Head of caudate nucleus (tissue), 42 donors: ENCODE data around the gene XRCC6.
"Not testable (repeated sequence)": the region's sequence is repeated elsewhere in the genome, so short reads cannot be mapped to it uniquely, and the experiment has no call there.

ENCODE experiments used
- DNase-seq, 42 donors: peaks; one replicate each; pipeline versions ENCODE4 v3.0.0 to v3.0.0-alpha.2; 2020 to 2021; ENCODE audit warnings: mixed read lengths in 7 of 42
- intact Hi-C: fragments of 100-400 bp; cut with DNase I; formaldehyde crosslinking; loops from one replicate; pipeline ENCODE4 v1.15.0; 2022

XRCC6 gene

DNA sequence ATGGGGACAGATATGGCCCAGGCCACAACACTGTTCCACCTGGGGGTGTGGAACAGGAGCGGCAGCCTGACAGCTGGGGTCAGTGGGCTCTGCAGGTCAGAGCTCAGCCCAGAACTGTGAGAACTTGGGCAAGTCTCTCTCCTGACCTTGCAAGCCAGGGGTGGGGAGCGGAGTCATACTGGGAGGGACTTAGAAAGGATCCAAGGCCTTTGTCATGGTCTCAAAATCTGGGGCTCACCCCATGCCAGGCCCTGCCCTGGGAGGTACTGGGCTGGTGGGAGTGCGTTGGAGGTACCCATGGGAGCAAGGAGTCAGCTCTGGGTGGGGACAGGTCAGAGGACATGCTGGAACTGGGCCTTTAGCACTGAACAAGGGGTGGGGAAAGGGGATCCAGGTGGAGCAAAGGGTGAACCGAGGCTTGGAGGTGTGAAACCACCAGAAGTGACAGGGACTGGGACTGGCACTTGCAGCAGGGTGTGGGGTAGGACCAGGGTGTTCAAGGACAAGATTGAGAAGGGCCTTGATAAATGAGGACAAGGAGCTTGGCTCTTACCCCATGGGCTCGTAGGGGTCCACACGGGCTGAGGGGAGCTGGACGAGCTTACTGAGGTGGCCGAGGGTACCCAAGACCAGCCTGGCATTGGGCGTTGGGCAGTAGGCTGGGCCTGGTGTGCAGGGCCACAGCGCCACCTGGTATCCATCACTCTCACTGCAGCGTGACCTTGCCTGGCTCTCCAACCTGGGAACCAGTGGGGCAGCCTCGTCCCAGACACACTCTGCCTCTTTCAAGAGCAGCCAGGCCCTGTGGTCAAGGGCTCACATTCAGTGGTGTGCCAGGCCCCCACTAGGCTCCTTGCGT lies 24.1 kb upstream of the XRCC6 start:
- intact Hi-C loops, result no loop called here

DNA sequence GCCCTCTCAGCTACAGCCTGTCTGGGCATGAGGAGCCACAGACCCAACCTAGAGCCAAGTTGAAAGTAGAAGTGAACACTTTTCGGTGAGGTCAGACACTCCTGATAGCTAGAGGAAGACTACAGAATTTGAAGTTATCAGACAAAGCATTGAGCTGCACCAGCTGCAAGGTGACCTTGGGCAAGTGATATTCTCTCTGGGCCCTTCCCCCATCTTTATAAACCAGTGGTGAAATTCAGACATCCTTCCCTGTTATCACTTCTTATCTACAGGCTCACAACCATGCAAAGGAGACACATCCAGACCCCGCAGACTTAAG lies 23.5 kb upstream of the XRCC6 start:
- intact Hi-C loops, result no loop called here

More for the DNA sequence above, 24.1 kb upstream of the XRCC6 start:
- DNase-seq, result peak in 40 of 42 donors; percentile 31 to 83 (median 65)

DNA sequence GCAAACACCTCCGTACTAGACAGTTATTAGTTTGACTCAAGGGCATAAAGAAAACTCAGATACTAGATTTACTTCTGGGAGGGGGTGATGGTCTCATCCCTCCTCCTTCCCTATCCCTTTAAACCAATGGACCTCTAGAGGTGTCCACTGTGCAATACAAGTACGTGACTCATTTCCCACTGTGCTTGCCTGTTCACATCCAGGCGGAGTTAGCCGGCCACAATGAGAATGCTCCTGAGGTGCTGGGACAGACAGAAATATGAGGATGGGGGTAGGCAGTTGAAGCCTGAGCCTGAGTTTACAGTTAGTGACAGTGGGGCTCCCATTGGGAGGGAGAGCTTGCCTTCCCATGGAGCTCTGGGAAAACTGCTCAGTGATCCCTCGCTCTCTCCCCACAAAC lies 23.0 kb upstream of the XRCC6 start:
- intact Hi-C loops, result no loop called here
- peak in 2 of 42 donors; percentile 6 to 8 for DNase-seq

More for the DNA sequence above, 23.5 kb upstream of the XRCC6 start:
- no peak for DNase-seq

DNA sequence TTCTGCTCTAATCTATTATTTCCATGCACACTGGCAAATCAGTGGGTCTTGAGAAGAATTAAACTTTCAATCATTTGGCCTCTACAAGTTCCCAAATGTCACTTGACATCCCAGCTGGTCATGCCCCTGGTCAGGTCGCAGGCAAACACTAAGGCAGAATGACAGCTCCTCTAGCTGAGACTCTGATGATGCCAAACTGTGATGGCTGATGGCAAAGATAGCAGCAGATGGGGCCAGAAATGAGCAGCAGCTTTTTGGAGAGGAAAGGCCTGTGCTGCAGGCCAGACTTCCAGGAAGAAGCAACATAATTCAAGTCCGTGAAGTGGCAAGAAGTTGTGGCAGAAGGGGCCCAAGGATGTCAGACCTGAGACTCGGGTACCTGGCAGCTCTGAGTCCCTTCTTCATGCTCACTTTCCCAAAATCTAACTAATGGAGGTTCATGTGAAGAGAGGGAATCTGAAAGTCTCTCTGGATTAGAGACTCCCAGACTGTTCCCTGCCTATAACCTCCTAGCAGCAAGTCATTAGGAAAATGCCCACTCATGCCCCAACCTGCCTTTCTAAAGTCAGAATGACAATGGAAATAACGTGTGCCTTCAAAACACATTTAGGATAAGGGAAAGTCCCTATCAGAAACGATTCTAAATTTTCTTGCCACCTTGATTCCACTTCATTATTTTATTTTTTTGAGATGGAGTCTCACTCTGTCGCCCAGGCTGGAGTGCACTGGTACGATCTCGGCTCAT lies 22.0 kb upstream of the XRCC6 start:
- peak in 1 of 42 donors; percentile 3 for DNase-seq
- intact Hi-C loops, result no loop called here

DNA sequence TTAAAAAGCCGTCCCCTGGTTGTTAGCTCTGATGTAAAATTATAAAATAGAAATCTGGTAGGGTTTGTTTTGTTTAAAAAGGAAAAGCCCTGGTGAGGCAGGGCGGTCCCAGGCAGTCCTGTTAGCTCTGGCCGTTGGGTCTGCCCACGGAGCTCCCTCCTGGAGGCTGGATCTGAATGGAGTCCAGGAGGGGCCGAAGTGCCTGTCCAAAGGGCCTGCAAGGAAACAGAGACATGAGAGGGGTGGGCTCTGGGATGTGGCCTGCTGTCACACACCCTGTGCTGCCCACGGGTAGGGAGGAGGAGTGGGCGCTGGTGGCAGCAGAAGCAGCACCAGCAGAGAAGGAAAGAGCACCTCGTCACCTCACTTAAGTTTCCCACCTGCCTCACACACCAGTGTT lies 20.1 kb upstream of the XRCC6 start:
- intact Hi-C loops, result no loop called here
- DNase-seq, result peak in 1 of 42 donors; percentile 13

DNA sequence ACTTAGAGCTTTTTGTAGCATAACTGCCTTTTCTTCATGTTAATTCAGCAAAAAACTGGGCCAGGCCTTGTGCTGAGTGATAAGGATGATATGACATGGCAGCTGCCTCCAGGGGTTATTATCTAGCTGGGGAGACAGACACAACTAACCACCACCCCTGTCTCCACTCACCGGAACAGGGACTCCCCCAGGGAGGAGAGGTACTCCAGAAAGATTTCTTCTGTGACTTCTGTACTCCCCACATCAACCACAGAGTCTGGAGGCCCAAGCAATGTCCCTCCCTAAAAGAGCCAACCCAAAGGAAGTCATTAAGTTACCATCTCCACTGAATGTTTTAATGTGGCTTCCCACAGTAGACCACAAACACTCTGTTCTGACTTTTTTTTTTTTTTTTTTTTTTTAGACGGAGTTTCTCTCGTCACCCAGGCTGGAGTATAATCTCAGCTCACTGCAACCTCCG lies 17.2 kb upstream of the XRCC6 start:
- no peak for DNase-seq

DNA sequence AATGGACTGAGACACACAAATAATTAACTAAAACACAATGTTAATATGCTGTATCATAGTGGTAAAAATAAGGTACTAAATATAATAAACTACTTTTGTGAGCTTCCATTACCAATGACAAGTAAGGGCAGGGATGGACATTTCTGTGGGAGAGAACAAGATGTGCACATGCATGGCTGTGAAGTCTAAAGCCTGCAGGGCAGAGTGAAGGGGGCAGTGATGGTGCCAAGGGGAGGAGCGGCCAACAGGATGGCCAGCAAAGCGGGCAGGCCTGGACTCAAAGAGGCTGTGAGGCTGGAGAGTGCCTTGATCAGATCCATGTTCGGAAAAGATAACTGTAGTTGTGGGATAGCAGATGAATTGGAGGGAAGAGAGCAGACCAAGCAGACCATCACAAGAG lies 12.7 kb upstream of the XRCC6 start:
- DNase-seq, result no peak
- intact Hi-C loops, result no loop called here

More for the DNA sequence above, 17.2 kb upstream of the XRCC6 start:
- intact Hi-C loops, result no loop called here

DNA sequence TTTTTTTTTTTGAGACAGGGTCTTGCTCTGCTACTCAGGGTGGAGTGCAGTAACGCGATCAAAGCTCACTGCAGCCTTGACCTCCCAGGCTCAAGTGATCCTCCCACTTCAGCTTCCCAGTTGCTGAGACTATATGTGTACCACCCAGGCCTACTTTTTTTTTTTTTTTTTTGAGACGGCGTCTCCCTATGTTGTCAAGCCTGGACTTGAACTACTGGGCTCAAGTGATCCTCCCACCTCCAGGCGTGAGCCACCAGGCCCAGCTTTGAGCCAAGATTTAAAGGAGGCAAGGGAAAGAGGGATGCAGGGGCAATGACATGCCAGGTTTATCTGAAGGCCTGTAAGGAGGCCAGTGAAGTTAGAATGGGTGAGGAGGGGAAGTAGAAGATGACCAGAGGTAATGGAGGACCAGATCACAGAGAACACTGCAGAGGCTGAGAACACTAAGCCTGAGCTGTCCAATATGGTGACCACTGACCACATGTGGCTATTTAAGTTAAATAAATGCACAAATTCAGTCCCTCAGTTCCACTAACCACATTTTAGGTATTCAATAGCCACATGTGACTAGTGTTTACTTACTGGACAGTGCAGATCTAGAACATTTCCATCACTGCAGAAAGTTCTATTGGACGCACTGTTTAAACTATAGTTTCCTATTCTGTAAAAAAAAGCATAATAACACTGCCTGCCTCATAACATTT lies 8.3 kb upstream of the XRCC6 start:
- intact Hi-C loops, result no loop called here
- DNase-seq, result no peak

DNA sequence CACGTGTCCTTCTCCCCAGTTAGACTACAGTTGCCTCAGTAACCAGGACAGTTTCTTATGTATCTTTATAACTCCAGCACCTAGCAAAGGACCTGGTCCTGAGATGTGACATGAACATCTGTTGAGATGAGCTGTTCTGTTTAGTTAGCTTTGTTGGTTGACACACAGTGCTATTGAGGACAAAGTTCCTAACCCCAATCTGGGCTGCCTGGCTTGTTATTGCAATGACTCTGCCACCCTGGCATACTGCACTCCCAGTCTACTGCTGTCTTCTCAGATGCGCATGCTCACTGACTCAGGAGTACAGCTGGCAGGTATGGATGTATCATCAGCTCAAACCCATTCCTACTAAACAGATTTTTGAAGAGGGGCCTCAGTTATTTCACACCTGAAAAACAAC lies 7.6 kb upstream of the XRCC6 start:
- no peak for DNase-seq

DNA sequence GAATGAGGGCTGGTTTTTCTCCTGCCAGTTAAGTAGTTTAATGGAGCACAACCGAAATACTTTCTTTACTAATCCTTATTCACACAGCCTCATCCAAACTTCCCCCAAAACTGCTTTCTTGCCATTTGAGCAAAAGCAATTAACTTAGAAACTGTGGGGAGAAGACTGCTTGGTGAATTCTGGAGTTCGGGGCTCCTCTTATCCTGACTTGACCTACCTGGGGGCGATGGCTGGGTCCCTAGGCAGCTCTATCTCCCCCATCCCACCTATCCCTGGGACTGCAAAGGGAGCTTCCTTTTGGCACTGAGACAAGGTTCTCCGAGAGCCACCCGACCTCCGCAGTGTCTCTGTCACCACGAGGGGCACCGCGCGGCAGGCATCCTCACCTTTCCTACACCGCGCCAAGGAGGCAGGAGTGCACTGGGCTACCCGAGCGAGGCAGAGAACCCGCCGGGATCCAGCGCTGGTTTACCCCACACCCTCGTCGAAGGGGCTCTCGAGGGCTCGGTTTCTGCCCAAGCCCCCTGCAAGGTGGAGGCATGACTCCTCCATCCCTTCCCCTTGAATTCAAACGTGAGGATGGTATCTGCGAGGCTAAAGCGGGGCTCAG lies 1.0 kb upstream of the XRCC6 start:
- intact Hi-C loops, result no loop called here
- peak; percentile 4 to 71 (median 52) for DNase-seq

More for the DNA sequence above, 7.6 kb upstream of the XRCC6 start:
- intact Hi-C loops, result no loop called here

DNA sequence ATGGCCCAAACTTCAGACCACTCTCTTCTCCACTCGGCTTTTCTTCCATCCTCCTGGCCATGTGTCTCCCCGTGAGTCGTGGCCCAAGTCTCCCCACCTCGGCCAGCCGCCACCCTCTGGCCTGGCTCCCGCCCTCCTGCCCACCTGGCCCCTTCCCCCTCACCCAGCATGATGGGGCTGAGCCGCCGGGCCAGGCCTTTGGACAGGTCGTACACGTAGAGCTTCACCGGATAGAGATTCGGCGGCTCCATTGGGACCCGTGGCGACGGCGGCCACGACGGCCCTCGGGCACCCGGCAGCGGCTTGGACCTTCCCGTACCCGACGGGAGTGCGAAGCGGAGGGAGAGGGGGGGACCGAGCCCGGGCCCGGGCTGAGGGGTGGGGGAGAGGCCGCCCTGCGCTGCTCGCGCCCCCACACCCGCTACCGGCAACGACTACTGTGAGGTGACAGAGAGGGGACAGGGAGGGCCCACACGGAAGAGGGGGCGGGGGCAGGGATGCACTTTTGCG lies 451 bp upstream of the XRCC6 start, which contains the start of gene DESI1:
DESI1 (minus strand) TSS at position 455 of the 510 bp plus-strand sequence; CDS start at position 251, 204 bp downstream.
- intact Hi-C loops, result no loop called here
- peak in 2 of 42 donors; percentile 2 to 5 for DNase-seq

DNA sequence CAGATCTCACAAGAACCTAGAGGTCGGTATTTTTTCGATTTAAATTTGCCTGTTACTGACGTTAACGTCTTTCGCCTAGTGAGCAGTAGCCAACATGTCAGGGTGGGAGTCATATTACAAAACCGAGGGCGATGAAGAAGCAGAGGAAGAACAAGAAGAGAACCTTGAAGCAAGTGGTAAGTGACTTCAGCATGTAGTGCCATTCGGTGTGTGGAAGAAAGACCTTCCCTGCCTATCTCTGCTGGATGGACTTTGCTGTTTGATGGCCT lies 750 bp downstream of the XRCC6 start:
- no peak for DNase-seq
- intact Hi-C loops, result no loop called here

DNA sequence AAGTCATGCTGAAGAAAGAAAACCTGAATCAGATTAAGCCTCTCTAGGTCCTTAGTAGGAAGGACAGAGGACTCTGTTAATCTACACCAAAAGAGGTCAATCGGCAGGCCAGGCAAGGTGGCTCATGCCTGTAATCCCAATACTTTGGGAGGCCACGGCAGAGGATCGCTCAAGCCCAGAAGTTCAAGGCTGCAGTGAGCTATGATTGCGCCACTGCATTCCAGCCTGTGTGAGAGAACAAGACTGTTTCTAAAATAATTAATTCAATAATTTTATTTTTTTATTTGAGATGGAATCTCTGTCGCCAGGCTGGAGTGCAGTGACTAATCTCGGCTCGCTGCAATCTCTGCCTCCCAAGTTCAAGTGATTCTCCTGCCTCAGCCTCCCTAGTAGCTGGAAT lies 4.5 kb downstream of the XRCC6 start:
- DNase-seq, result no peak
- intact Hi-C loops, result no loop called here

DNA sequence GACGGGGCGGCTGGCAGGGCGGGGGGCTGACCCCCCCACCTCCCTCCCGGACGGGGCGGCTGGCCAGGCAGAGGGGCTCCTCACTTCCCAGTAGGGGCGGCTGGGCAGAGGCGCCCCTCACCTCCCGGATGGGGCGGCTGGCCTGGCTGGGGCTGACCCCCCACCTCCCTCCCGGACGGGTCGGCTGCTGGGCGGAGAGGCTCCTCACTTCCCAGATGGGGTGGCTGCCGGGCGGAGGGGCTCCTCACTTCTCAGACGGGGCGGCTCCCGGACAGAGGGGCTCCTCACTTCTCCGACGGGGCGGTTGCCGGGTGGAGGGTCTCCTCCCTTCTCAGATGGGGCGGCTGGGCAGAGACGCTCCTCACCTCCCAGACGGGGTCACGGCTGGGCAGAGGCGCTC lies 10.0 kb downstream of the XRCC6 start:
- DNase-seq, intact Hi-C loops: not testable (repeated sequence)

DNA sequence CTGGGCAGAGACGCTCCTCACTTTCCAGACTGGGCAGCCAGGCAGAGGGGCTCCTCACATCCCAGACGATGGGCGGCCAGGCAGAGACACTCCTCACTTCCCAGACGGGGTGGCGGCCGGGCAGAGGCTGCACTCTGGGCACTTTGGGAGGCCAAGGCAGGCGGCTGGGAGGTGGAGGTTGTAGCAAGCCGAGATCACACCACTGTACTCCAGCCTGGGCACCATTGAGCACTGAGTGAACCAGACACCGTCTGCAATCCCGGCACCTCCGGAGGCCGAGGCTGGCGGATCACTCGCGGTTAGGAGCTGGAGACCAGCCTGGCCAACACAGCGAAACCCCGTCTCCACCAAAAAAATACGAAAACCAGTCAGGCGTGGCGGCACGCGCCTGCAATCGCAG lies 10.5 kb downstream of the XRCC6 start:
- intact Hi-C loops, DNase-seq: not testable (repeated sequence)

DNA sequence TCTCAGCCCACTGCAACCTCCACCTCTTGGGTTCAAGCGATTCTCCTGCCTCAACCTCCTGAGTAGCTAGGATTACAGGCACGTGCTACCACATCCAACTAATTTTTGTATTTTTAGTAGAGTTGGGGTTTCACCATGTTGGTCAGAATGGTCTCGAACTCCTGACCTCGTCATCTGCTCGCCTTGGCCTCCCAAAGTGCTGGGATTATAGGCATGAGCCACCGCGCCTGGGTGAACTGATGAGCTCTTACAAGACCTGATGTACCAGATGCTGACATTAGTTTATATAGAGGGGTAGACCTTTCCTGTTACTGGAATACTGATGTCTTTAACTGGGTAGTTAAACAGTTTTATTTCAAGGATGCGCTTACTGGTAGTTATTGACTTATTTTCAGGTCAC lies 13.5 kb downstream of the XRCC6 start:
- intact Hi-C loops, DNase-seq: not testable (repeated sequence)

DNA sequence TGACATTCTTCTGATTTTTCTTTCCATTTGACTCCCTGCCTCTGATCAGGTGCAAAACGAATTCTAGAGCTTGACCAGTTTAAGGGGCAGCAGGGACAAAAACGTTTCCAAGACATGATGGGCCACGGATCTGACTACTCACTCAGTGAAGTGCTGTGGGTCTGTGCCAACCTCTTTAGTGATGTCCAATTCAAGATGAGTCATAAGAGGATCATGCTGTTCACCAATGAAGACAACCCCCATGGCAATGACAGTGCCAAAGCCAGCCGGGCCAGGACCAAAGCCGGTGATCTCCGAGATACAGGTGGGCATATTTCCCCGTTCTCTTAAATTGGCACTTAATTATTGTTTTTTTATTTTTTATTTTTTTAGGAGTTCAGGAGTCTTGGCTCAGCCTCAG lies 15.4 kb downstream of the XRCC6 start:
- intact Hi-C loops, result no loop called here
- DNase-seq, result peak in 4 of 42 donors; percentile 7 to 47 (median 40)

DNA sequence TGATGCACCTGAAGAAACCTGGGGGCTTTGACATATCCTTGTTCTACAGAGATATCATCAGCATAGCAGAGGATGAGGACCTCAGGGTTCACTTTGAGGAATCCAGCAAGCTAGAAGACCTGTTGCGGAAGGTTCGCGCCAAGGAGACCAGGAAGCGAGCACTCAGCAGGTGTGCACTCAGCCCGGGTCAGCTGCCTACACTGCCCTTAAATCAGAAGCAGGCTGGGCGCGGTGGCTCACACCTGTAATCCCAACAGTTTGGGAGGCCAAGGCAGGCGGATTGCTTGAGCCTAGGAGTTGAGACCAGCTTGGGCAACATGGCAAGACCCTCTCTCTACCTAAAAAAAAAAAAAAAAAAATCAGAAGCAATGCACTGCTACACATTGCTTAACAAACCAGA lies 16.5 kb downstream of the XRCC6 start:
- intact Hi-C loops, DNase-seq: not testable (repeated sequence)

DNA sequence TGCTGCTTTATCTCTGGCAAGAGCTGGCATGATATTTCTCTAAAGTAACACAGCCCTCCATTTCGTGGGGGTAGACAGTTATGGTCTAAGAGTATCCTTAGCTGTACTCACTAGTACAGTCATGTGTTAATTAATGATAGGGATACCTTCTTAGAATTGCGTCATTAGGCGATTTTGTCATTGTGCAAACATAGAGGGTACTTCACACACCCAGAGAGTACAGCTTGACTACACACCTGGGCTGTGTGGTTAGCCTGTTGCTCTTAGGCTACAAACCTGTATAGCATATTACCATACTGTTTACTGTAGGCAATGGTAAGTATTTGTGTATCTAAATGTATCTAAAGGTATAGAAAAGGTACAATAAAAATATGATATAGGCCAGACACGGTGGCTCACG lies 17.0 kb downstream of the XRCC6 start:
- no peak for DNase-seq
- intact Hi-C loops, result no loop called here
